Midbrain (tissue), 1 donor: ENCODE measurements around the gene GLIS2.

ENCODE experiments used
- DNase-seq: peaks from one replicate; lab custom pipeline; 2025; lab: John Stamatoyannopoulos, UW

The GLIS2 gene

GRCh38 chr16:4371357-4372000 is 55.6 kb downstream of the GLIS2 start, which contains the start of gene VASN:
Gene VASN, plus strand, starts transcription at chr16:4371848. Its CDS starts 9,030 bp downstream, at chr16:4380878.
- DNase-seq = peak; percentile 67

- DNase-seq = no peak
Measured at GRCh38 chr16:4372001-4372577, 56.2 kb downstream of the GLIS2 start.

DNA sequence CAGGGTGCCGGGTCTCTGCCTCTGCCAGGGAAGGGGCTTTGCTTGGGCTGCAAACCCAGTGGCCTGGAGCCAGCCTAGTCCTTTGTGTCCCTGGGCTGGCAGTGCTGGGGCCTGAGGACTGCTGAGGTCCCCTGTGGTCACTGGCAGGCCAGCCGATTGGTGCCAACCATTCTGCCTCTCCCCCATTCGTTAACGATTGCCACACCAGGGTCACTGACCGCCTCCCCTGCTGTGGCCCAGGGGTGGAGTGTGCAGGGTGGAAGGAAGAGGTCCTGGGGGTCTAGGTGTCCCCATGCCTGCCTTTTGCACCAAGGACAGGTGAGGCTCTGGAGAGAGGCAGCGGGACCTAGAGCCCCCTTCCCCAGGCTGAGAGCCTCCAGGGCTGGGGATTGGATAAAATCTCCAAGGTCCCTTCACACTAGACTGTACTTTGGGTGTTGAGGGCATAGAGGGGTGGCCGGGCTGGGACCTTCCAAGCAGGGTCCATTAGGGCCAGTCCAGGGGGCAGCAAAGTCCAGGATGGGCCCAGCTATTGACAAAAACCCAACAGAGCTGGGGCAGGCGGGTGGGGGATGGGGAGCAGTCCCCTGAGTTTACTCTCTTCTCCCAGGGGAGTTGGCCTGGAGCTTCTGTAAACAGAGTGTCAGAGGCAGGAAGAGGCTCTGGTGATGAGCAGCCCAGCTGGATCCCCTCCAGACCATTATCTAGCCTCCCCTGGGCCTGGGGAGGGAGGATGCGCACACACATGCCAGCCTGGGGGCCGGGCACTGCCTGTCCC is 56.9 kb downstream of the GLIS2 start:
- DNase-seq = peak; percentile 31

DNA sequence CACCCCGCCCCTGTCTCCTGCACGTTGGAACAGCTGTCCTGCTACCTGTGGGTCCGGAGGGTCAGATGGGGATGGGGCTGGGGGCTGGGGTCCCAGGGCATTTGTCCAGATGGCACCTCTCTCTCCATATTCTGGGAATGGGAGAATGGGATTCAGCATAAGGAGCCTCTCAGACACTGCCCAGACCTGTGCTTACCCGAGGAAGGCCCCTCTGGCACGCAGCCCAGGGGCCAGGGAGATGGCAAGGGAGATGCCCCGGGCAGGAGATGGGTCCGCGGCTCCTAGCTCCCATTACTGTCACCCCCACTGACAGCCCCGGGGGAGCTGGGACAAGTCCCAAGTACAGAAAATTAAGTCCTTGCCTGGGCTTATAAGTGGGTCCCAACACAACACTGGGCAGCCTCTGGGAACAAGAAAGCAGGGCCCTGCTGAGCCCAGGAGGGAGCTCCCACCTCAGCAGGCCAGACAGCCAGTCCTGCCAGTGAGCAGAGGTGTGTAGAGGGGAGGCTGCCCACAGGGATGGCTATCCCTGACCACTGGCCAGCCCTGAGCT is 57.6 kb downstream of the GLIS2 start:
- no peak for DNase-seq

GRCh38 chr16:4373909-4374742 is 58.3 kb downstream of the GLIS2 start:
- DNase-seq = peak; percentile 34

DNA sequence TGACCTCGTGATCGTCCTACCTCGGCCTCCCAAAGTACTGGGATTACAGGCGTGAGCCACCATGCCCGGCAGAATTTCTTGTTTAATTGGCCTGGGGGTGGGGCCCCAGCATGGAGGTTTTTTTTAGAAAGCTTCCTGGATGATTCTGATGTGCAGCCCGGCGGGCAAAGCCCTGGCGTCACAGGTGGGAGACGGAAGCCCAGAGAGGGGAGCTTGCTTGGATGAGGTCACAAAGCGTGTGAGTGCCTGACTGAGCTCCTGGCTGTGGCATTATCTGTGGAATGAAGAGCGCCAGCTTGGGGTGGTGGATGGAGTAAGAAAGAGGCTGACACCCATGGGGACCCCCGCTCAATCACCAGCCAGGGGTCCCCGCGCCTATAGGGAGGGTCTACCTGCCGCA is 59.9 kb downstream of the GLIS2 start:
- DNase-seq = no peak

DNA sequence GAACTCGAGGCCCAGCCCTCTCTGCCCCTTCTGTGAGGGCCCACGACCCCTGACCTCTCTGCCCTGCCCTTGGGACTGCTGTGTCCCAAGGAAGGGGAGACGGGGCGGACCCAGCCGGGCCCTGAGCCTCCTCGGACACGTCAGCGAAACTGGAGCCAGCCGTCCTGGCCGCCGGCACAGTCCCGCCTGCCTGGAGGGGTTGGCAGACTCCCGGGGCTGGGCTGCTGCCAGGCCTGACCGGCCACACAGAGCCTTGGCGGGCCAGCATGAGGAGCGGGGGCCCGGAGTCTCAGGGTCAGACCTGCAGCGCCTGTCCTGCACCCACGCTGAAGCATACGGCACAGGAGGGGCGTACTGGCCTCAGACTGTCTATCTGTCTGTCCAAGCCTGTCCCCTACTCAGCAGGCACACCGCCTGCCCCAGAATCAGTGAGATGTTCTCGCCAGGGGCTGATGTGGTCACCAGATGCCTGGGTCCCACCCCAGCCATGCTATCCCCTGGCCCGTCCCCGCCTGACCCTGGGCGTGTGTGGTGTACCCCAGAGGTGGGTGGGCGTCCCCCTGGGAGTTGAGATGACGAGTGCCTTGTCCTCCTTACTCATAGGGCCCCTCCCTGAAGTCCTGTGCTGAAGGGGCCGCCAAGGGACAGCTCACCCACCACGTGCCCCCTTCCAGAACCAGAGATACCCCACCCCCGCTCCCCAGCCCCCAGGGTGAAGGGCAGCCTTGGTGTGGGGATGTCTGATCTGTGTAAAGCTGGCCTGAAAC is 60.4 kb downstream of the GLIS2 start:
- peak; percentile 83 for DNase-seq

DNA sequence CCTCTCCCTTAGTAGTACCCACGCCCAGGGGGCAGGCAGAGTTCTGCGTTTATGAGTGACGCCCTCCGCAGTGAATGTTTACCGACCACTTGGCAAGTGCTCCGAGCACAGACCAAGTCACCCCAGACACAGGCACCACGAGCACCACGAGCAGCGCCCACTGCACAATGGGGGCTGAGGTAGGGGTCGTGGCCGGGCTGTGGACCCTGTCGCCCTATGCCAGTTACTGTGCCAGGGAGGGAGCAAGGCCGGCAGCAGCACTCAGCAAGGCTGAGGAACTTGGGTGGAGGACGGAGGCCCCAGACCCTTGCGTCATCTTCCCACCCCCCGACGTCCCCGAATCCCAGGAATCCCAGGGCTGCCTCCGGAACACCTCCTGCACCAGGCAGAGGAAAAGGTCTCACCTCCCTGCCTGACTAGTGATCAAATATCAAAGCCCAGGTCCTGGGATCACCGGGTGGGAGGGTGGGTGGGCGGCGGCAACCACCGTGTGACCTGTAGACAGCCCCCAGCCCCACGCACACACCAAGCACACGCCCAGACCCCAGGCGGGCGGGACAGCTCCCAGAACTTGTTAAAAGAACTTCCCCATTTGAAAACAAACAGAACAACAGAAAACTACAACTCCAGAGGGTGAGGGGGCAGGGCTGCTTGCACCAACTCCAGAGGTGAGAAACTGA is 61.2 kb downstream of the GLIS2 start:
- DNase-seq = no peak

GRCh38 chr16:4377573-4378154 is 61.8 kb downstream of the GLIS2 start:
- DNase-seq = peak; percentile 26

- DNase-seq = no peak
Measured at GRCh38 chr16:4378161-4378666, 62.3 kb downstream of the GLIS2 start.

- DNase-seq = no peak
Measured at GRCh38 chr16:4378999-4379690, 63.3 kb downstream of the GLIS2 start.

DNA sequence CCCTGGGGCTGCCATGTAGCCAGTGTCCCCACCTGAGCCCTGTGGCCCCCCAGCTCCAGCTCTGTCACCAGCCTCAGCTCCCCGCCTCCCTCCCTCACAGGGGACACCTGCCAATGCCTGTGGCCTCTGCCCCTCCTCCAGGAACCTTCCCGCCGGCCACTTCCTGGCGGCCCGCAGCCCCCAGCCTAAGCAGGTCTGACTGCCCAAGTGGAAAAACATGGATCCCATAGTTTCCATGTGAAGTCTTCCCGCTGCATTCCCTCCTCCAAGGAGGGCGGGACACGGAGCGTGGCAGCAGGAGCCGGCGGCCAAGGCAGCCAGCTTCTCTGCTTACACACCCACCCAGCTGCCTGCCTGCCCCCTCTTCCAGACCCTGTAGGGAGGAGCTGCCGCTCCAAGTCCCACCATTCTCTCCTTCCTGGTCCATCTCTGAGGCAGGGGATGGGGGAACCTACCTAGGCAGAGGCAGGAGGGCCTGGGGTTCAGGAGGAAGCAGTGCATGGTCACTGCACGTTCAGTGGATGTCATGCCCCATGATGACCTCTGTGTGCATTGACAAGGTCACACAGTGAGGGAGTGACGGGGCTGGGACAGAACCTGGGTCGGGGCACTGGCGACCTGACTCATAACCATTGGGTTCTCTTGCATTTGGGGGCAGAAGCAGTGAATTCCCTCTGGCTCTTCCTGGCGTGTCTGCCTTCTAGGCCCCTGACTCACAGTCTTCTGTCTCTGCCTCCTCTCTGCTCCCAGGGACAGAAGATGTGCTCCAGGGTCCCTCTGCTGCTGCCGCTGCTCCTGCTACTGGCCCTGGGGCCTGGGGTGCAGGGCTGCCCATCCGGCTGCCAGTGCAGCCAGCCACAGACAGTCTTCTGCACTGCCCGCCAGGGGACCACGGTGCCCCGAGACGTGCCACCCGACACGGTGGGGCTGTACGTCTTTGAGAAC is 64.5 kb downstream of the GLIS2 start:
- no peak for DNase-seq

DNA sequence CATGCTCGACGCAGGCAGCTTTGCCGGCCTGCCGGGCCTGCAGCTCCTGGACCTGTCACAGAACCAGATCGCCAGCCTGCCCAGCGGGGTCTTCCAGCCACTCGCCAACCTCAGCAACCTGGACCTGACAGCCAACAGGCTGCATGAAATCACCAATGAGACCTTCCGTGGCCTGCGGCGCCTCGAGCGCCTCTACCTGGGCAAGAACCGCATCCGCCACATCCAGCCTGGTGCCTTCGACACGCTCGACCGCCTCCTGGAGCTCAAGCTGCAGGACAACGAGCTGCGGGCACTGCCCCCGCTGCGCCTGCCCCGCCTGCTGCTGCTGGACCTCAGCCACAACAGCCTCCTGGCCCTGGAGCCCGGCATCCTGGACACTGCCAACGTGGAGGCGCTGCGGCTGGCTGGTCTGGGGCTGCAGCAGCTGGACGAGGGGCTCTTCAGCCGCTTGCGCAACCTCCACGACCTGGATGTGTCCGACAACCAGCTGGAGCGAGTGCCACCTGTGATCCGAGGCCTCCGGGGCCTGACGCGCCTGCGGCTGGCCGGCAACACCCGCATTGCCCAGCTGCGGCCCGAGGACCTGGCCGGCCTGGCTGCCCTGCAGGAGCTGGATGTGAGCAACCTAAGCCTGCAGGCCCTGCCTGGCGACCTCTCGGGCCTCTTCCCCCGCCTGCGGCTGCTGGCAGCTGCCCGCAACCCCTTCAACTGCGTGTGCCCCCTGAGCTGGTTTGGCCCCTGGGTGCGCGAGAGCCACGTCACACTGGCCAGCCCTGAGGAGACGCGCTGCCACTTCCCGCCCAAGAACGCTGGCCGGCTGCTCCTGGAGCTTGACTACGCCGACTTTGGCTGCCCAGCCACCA is 65.4 kb downstream of the GLIS2 start:
- peak; percentile 60 for DNase-seq

GRCh38 chr16:4381935-4382794 is 66.3 kb downstream of the GLIS2 start:
- DNase-seq = no peak

- DNase-seq = no peak
Measured at GRCh38 chr16:4382795-4383357, 67.0 kb downstream of the GLIS2 start.
